Prostate gland (tissue), 2 donors: ENCODE results near the gene PEX14.

Experiments
- CTCF ChIP-seq, 4 experiments: fragments of 200-600 bp in 2 of 4; fragments of 450-650 bp in 2 of 4; sonication (generic) in 2 of 4; IDR thresholded peaks; 1 replicate in 3 of 4; 2 replicates in 1 of 4; pipeline ENCODE4 v1.5.1; 2016 to 2019; ENCODE audit warnings: antibody characterized with exemption in 4 of 4, mild to moderate bottlenecking in 2 of 4, moderate library complexity in 2 of 4
- POLR2A ChIP-seq: fragments of 450-650 bp; IDR thresholded peaks from one replicate; pipeline ENCODE4 v1.6.1; 2016; ENCODE audit warnings: antibody characterized with exemption, mild to moderate bottlenecking
- POLR2AphosphoS5 ChIP-seq: sonication (generic); formaldehyde crosslinking; IDR thresholded peaks from one replicate; pipeline ENCODE4 v1.6.1; 2017; ENCODE audit warnings: antibody characterized with exemption

GRCh38 chr1:10678402-10678801, 203.7 kb downstream of the PEX14 start:
- no peak for TF ChIP-seq POLR2AphosphoS5
- no peak for TF ChIP-seq CTCF (IDR thresholded peaks at IDR 0.05)
- no peak for TF ChIP-seq POLR2A
